ENCODE data around the gene SHANK1. TPM values are rescaled to one million over a fixed set of nuclear protein-coding genes. Genes with fewer than 3 reads are reported as not detected.

SHANK1 gene
- total and polyA plus RNA-seq, 2 of the 13 experiments (the other 11 are each of a cell fraction or from before 2014, with no cell fraction given), result not detected

DNA sequence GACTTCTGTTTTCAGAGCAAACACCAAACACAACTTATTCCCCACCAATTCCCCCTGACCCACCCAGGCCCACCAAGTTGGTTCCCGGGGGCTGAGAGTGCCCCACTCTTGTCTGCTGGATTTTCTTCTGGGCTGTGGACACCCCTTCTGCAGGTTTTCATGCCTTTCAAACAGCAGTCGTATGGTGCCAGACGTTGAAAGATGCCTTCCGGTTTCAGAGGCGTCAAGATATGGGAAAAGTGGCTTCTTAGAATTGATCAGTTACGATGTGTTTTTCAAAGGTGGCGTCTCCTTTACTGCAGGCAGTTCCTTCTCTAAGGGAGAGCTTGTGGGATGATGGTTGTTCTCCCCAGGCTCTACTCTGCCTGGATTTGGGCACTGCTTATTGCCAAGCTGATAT lies 16.3 kb upstream of the SHANK1 start (continued):
- TF ChIP-seq, protein P1, sequence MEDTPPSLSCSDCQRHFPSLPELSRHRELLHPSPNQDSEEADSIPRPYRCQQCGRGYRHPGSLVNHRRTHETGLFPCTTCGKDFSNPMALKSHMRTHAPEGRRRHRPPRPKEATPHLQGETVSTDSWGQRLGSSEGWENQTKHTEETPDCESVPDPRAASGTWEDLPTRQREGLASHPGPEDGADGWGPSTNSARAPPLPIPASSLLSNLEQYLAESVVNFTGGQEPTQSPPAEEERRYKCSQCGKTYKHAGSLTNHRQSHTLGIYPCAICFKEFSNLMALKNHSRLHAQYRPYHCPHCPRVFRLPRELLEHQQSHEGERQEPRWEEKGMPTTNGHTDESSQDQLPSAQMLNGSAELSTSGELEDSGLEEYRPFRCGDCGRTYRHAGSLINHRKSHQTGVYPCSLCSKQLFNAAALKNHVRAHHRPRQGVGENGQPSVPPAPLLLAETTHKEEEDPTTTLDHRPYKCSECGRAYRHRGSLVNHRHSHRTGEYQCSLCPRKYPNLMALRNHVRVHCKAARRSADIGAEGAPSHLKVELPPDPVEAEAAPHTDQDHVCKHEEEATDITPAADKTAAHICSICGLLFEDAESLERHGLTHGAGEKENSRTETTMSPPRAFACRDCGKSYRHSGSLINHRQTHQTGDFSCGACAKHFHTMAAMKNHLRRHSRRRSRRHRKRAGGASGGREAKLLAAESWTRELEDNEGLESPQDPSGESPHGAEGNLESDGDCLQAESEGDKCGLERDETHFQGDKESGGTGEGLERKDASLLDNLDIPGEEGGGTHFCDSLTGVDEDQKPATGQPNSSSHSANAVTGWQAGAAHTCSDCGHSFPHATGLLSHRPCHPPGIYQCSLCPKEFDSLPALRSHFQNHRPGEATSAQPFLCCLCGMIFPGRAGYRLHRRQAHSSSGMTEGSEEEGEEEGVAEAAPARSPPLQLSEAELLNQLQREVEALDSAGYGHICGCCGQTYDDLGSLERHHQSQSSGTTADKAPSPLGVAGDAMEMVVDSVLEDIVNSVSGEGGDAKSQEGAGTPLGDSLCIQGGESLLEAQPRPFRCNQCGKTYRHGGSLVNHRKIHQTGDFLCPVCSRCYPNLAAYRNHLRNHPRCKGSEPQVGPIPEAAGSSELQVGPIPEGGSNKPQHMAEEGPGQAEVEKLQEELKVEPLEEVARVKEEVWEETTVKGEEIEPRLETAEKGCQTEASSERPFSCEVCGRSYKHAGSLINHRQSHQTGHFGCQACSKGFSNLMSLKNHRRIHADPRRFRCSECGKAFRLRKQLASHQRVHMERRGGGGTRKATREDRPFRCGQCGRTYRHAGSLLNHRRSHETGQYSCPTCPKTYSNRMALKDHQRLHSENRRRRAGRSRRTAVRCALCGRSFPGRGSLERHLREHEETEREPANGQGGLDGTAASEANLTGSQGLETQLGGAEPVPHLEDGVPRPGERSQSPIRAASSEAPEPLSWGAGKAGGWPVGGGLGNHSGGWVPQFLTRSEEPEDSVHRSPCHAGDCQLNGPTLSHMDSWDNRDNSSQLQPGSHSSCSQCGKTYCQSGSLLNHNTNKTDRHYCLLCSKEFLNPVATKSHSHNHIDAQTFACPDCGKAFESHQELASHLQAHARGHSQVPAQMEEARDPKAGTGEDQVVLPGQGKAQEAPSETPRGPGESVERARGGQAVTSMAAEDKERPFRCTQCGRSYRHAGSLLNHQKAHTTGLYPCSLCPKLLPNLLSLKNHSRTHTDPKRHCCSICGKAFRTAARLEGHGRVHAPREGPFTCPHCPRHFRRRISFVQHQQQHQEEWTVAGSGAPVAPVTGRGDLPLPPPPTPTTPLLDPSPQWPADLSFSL (CRISPR knock-in tag; IDR thresholded peaks at IDR 0.05), result no peak
- TF ChIP-seq SMARCC2 (IDR thresholded peaks at IDR 0.05) (no peak), ETV5 (CRISPR knock-in tag; IDR thresholded peaks at IDR 0.05; ENCODE audit: borderline replicate concordance) (no peak), SRSF9 (IDR thresholded peaks at IDR 0.05; ENCODE audit: borderline replicate concordance, insufficient read depth, low read depth, low read length, poor library complexity, severe bottlenecking) (no peak), SCMH1 (CRISPR knock-in tag; IDR thresholded peaks at IDR 0.05; ENCODE audit: borderline replicate concordance) (no peak), ZNF253 (CRISPR knock-in tag; IDR thresholded peaks at IDR 0.05; ENCODE audit: borderline replicate concordance) (no peak), JDP2 (CRISPR knock-in tag; IDR thresholded peaks at IDR 0.05; ENCODE audit: borderline replicate concordance) (no peak)
- TF ChIP-seq, protein P2, sequence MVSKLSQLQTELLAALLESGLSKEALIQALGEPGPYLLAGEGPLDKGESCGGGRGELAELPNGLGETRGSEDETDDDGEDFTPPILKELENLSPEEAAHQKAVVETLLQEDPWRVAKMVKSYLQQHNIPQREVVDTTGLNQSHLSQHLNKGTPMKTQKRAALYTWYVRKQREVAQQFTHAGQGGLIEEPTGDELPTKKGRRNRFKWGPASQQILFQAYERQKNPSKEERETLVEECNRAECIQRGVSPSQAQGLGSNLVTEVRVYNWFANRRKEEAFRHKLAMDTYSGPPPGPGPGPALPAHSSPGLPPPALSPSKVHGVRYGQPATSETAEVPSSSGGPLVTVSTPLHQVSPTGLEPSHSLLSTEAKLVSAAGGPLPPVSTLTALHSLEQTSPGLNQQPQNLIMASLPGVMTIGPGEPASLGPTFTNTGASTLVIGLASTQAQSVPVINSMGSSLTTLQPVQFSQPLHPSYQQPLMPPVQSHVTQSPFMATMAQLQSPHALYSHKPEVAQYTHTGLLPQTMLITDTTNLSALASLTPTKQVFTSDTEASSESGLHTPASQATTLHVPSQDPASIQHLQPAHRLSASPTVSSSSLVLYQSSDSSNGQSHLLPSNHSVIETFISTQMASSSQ (IDR thresholded peaks at IDR 0.05; ENCODE audit: low read depth), result no peak
- TF ChIP-seq, protein P2 (CRISPR knock-in tag; IDR thresholded peaks at IDR 0.05; ENCODE audit: borderline replicate concordance), result no peak
- TF ChIP-seq, protein P3, sequence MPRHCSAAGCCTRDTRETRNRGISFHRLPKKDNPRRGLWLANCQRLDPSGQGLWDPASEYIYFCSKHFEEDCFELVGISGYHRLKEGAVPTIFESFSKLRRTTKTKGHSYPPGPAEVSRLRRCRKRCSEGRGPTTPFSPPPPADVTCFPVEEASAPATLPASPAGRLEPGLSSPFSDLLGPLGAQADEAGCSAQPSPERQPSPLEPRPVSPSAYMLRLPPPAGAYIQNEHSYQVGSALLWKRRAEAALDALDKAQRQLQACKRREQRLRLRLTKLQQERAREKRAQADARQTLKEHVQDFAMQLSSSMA (CRISPR knock-in tag; IDR thresholded peaks at IDR 0.05), result no peak
- TF ChIP-seq, protein P4, sequence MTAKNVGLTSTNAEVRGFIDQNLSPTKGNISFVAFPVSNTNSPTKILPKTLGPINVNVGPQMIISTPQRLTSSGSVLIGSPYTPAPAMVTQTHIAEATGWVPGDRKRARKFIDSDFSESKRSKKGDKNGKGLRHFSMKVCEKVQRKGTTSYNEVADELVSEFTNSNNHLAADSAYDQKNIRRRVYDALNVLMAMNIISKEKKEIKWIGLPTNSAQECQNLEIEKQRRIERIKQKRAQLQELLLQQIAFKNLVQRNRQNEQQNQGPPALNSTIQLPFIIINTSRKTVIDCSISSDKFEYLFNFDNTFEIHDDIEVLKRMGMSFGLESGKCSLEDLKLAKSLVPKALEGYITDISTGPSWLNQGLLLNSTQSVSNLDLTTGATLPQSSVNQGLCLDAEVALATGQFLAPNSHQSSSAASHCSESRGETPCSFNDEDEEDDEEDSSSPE (CRISPR knock-in tag; IDR thresholded peaks at IDR 0.05), result no peak

Data from HepG2 (cell line).